Adrenal gland (tissue), 12 donors: ENCODE data around the gene CD44. TPM values are rescaled to one million over a fixed set of nuclear protein-coding genes. Genes with fewer than 3 reads are reported as not detected.

ENCODE experiments used
- DNase-seq, 7 donors: peaks; one replicate each; pipeline ENCODE4 v3.0.0-alpha.2; 2019 to 2020
- H3K27ac ChIP-seq, 5 donors: fragments of 200-600 bp; sonication (generic) in 4 of 5; 1 replicate in 3 of 5; 2 replicates in 2 of 5; pipeline versions ENCODE4 v1.5.1 to v1.8.0; 2016 to 2020; ENCODE audit warnings: mild to moderate bottlenecking in 1 of 5
- H3K27me3 ChIP-seq: fragments of 200-600 bp; 2 replicates; pipeline ENCODE4 v1.8.0; 2021
- H3K36me3 ChIP-seq, 2 donors: fragments of 200-600 bp; replicated peaks in 1 of 2; 1 replicate in 1 of 2; 2 replicates in 1 of 2; pipeline versions ENCODE4 v1.5.1 to v1.8.0; 2018 to 2022
- H3K4me1 ChIP-seq, 2 donors: fragments of 200-600 bp; replicated peaks in 1 of 2; 1 replicate in 1 of 2; 2 replicates in 1 of 2; pipeline versions ENCODE4 v1.5.1 to v1.8.0; 2018 to 2021
- H3K4me3 ChIP-seq, 4 donors: fragments of 200-600 bp; sonication (generic) in 3 of 4; one replicate each; pipeline ENCODE4 v1.5.1; 2016 to 2018
- H3K9me3 ChIP-seq, 3 donors: fragments of 200-600 bp; sonication (generic) in 1 of 3; replicated peaks in 1 of 3; 1 replicate in 2 of 3; 2 replicates in 1 of 3; pipeline versions ENCODE4 v1.5.1 to v1.8.0; 2016 to 2021
- CTCF ChIP-seq, 6 experiments: fragments of 450-650 bp in 4 of 6; fragments of 200-600 bp in 2 of 6; sonication (generic) in 1 of 6; IDR thresholded peaks; 1 replicate in 5 of 6; 2 replicates in 1 of 6; pipeline versions ENCODE4 v1.5.1 to v1.8.0; 2016 to 2021; ENCODE audit warnings: antibody characterized with exemption in 6 of 6, mild to moderate bottlenecking in 2 of 6, moderate library complexity in 1 of 6
- POLR2A ChIP-seq, 2 donors: fragments of 450-650 bp; IDR thresholded peaks; one replicate each; pipeline ENCODE4 v1.6.1; 2017; ENCODE audit warnings: antibody characterized with exemption in 2 of 2, mild to moderate bottlenecking in 2 of 2, moderate library complexity in 1 of 2
- WGBS, 4 donors: extraction: QIAGEN DNeasy Blood & Tissue Kit in 2 of 4; methylation state at CpG; one replicate each; pipeline versions ENCODE4 v1.1.5 to v1.1.7; 2013 to 2017; 5-methylcytosine and 5-hydroxymethylcytosine counted together
- intact Hi-C, 2 donors: fragments of 100-400 bp; cut with DNase I; formaldehyde crosslinking; loops; one replicate each; pipeline versions ENCODE4 v1.14.1 to v1.15.0; 2022 to 2023
- polyA plus RNA-seq, 3 donors: library from polyadenylated mRNA; stranded (reverse); fragments of 200-250 nt in 2 of 3; fragments of 350-450 nt in 1 of 3; fragmentation: Illumina TruSeq in 1 of 3; extraction: RNeasy Lipid Tissue Mini Kit (QIAGEN cat#74804) in 1 of 3; gene quantifications; one replicate each; pipeline ENCODE4 v1.2.3, GENCODE V29; 2013 to 2014
- total RNA-seq, 9 donors: library from RNA; depleted of rRNA in 4 of 9; stranded (reverse); fragments of >200 nt in 4 of 9; fragments of 120-200 nt in 1 of 9; fragmentation: NEBNext Ultra II Directional in 1 of 9; extraction: Animal tissue kit (Norgen Biotek cat#: 25700) in 1 of 9; gene quantifications; one replicate each; pipeline versions ENCODE4 v1.1.0 to v1.2.4, GENCODE V29; 2013 to 2023
- donor health status: healthy with polysubstance abuse.
- donor health status: Bipolar disorder and iron deficiency.
- donor health status: DM: yes; HTN: yes; CAD: no.
- donor health status: DM: no; HTN: no; CAD: no.
- donor health status: DM: no; HTN: no; CAD: no.
- donor health status: DM: yes; HTN: yes; CAD: no.

The CD44 gene
- total and polyA plus RNA-seq, 12 donors: 10.2 to 110 (median 77.5) TPM

- TF ChIP-seq POLR2A (IDR thresholded peaks at IDR 0.05) (no peak), CTCF (IDR thresholded peaks at IDR 0.05) (no peak)
- Histone ChIP-seq H3K9me3 (no peaks in the 10 kb centered on the region), H3K4me1 (peaks cover 0 to 5% of the 10 kb centered on the region in 2 donors), H3K27ac (no peak overlapping the region), H3K27me3 (no peaks in the 10 kb centered on the region), H3K4me3 (no peak overlapping the region), H3K36me3 (no peaks in the 10 kb centered on the region)
- intact Hi-C loops: no loop called here
- 78 to 100% (median 92%) methylated on average over 1 of the region's 1 CpG for WGBS, 4 donors
- no peak for DNase-seq
These were observed 26.2 kb upstream of the CD44 start for GRCh38 chr11:35112846-35113105.

GRCh38 chr11:35114906-35115687 is 23.9 kb upstream of the CD44 start:
- H3K27ac ChIP-seq: no peak overlapping the region

GRCh38 chr11:35115688-35116030 is 23.3 kb upstream of the CD44 start:
- WGBS, 4 donors: 90 to 94% (median 92%) methylated on average over 4 of the region's 4 CpGs
- H3K27me3 ChIP-seq: no peaks in the 10 kb centered on the region
- no peak for TF ChIP-seq POLR2A (IDR thresholded peaks at IDR 0.05)
- no peak for TF ChIP-seq CTCF (IDR thresholded peaks at IDR 0.05)
- intact Hi-C loops: no loop called here
- H3K4me3 ChIP-seq: no peak overlapping the region
- H3K4me1 ChIP-seq: peaks cover 0 to 5% of the 10 kb centered on the region in 2 donors
- no peaks in the 10 kb centered on the region for H3K36me3 ChIP-seq
- no peak for DNase-seq
- H3K9me3 ChIP-seq: no peaks in the 10 kb centered on the region
- no peak overlapping the region for H3K27ac ChIP-seq

More at GRCh38 chr11:35114906-35115687, 23.9 kb upstream of the CD44 start:
- H3K4me1 ChIP-seq: peaks cover 0 to 5% of the 10 kb centered on the region in 2 donors
- TF ChIP-seq POLR2A (IDR thresholded peaks at IDR 0.05) (no peak), CTCF (IDR thresholded peaks at IDR 0.05) (no peak)
- WGBS, 4 donors: 74 to 93% (median 82%) methylated on average over 8 to 9 of the region's 9 CpGs
- intact Hi-C loops: no loop called here
- H3K4me3 ChIP-seq: no peak overlapping the region
- H3K9me3 ChIP-seq: no peaks in the 10 kb centered on the region
- no peaks in the 10 kb centered on the region for H3K27me3 ChIP-seq
- no peak for DNase-seq
- no peaks in the 10 kb centered on the region for H3K36me3 ChIP-seq

GRCh38 chr11:35116245-35116644 is 22.7 kb upstream of the CD44 start:
- Histone ChIP-seq H3K4me1 (peaks cover 0 to 4% of the 10 kb centered on the region in 2 donors), H3K36me3 (no peaks in the 10 kb centered on the region), H3K9me3 (no peaks in the 10 kb centered on the region), H3K27ac (no peak overlapping the region), H3K4me3 (no peak overlapping the region), H3K27me3 (no peaks in the 10 kb centered on the region)
- TF ChIP-seq POLR2A (IDR thresholded peaks at IDR 0.05) (no peak), CTCF (IDR thresholded peaks at IDR 0.05) (no peak)
- intact Hi-C loops: no loop called here
- no peak for DNase-seq
- 74 to 77% (median 76%) methylated on average over 5 of the region's 5 CpGs for WGBS, 4 donors
